Natural killer cell (primary cell): Measurements from ENCODE around the gene PTPRM. TPM values are rescaled to one million over a fixed set of nuclear protein-coding genes. Genes with fewer than 3 reads are reported as not detected.

Experiments used
- ATAC-seq, 3 donors: fragments of 150-1000 bp in 2 of 3; fragments of 200-7000 bp in 1 of 3; cut with Tn5 transposase; 1 replicate in 1 of 3; 2 replicates in 2 of 3; pipeline ENCODE4 v1.10.0; 2021; ENCODE audit warnings: mild to moderate bottlenecking in 2 of 3, moderate library complexity in 2 of 3
- DNase-seq, 2 donors: peaks; one replicate each; pipeline versions ENCODE4 v3.0.0 to v3.0.0-alpha.2; 2013 to 2021; ENCODE audit warnings: mixed read lengths in 1 of 2
- H3K27ac ChIP-seq: one replicate; pipeline ENCODE4 v1.5.1; 2013; ENCODE audit warnings: mild to moderate bottlenecking, low read length
- H3K27me3 ChIP-seq: one replicate; pipeline ENCODE4 v1.6.1; 2013; ENCODE audit warnings: low read length; ENCODE audit not compliant: control insufficient read depth, insufficient read depth
- H3K36me3 ChIP-seq: one replicate; pipeline ENCODE4 v1.6.1; 2013; ENCODE audit warnings: low read length; ENCODE audit not compliant: control insufficient read depth, insufficient read depth
- H3K4me1 ChIP-seq: one replicate; pipeline ENCODE4 v1.6.1; 2013; ENCODE audit warnings: low read length; ENCODE audit not compliant: control insufficient read depth, insufficient read depth
- H3K4me3 ChIP-seq: one replicate; pipeline ENCODE4 v1.5.1; 2013; ENCODE audit warnings: low read length
- H3K9me3 ChIP-seq: one replicate; pipeline ENCODE4 v1.6.1; 2013; ENCODE audit warnings: low read length; ENCODE audit not compliant: control insufficient read depth, insufficient read depth
- H3K27ac Mint-ChIP-seq, 2 donors: one replicate each; pipeline ENCODE4 v1.8.0; 2022; ENCODE audit warnings: mild to moderate bottlenecking in 2 of 2, mixed read lengths in 2 of 2, moderate library complexity in 1 of 2
- H3K27me3 Mint-ChIP-seq, 2 donors: one replicate each; pipeline ENCODE4 v1.8.0; 2022; ENCODE audit warnings: low read depth in 2 of 2, mixed read lengths in 2 of 2
- H3K36me3 Mint-ChIP-seq: one replicate; pipeline ENCODE4 v1.8.0; 2022; ENCODE audit warnings: mixed read lengths
- H3K4me1 Mint-ChIP-seq, 2 donors: one replicate each; pipeline ENCODE4 v1.8.0; 2022; ENCODE audit warnings: mixed read lengths in 2 of 2
- H3K4me3 Mint-ChIP-seq: one replicate; pipeline ENCODE4 v1.8.0; 2022; ENCODE audit warnings: mild to moderate bottlenecking, moderate library complexity, mixed read lengths
- H3K9me3 Mint-ChIP-seq, 2 donors: one replicate each; pipeline ENCODE4 v1.8.0; 2022; ENCODE audit warnings: mixed read lengths in 2 of 2
- WGBS: methylation state at CpG from one replicate; pipeline ENCODE4 v1.1.7; 2013; ENCODE audit warnings: missing lambda C conversion rate; ENCODE audit not compliant: insufficient coverage; 5-methylcytosine and 5-hydroxymethylcytosine counted together
- intact Hi-C: fragments of 100-400 bp; cut with micrococcal nuclease; formaldehyde crosslinking; loops from one replicate; pipeline ENCODE4 v1.14.2; 2022
- total RNA-seq, 4 donors: library from RNA; stranded (reverse); fragments of 120-200 nt in 1 of 4; gene quantifications; one replicate each; pipeline versions ENCODE4 v1.2.3 to v1.2.4, GENCODE V29; 2013 to 2022
- TF ChIP-seq, protein P1 (sequence below): fragments of 200-600 bp; IDR thresholded peaks from one replicate; pipeline ENCODE4 v1.8.0; 2022; ENCODE audit warnings: antibody characterized with exemption

The PTPRM gene
- total RNA-seq, 3 donors from 2014 or later (not counting 1 experiment from before 2014, with no cell fraction given): 5.0 to 13.2 (median 12.1) TPM

DNA sequence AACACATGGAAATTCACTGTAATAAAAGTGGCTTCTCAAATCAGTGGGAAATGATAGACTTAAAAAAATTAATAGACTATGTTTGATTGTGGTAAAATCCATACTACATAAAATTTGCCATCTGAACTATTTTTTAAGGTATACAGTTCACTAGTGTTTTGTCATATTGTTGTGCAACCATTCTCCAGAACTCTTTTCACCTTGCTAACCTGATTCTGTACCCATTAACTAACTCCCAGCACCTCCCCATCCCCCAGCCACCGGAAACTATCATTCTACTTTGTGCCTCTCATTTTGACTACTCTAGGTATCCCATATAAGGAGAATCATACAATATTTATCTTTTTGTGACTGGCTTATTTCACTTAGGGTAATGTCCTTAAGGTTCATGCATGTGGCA, 153.3 kb downstream of the PTPRM start:
- H3K36me3 ChIP-seq: no peaks in the 10 kb centered on the region
- peaks cover 6 to 8% of the 10 kb centered on the region in 2 donors for H3K9me3 Mint-ChIP-seq
- ATAC-seq (no peak), DNase-seq (no peak)
- intact Hi-C loops: no loop called here
- H3K4me1 Mint-ChIP-seq: no peaks in the 10 kb centered on the region
- no peak overlapping the region for H3K27ac Mint-ChIP-seq
- H3K4me3 ChIP-seq: no peak overlapping the region
- H3K4me1 ChIP-seq: no peaks in the 10 kb centered on the region
- H3K27me3 Mint-ChIP-seq: no peaks in the 10 kb centered on the region
- no peak overlapping the region for H3K27ac ChIP-seq
- H3K27me3 ChIP-seq: no peaks in the 10 kb centered on the region
- 100% methylated on average over 1 of the region's 1 CpG for WGBS
- TF ChIP-seq, protein P1, sequence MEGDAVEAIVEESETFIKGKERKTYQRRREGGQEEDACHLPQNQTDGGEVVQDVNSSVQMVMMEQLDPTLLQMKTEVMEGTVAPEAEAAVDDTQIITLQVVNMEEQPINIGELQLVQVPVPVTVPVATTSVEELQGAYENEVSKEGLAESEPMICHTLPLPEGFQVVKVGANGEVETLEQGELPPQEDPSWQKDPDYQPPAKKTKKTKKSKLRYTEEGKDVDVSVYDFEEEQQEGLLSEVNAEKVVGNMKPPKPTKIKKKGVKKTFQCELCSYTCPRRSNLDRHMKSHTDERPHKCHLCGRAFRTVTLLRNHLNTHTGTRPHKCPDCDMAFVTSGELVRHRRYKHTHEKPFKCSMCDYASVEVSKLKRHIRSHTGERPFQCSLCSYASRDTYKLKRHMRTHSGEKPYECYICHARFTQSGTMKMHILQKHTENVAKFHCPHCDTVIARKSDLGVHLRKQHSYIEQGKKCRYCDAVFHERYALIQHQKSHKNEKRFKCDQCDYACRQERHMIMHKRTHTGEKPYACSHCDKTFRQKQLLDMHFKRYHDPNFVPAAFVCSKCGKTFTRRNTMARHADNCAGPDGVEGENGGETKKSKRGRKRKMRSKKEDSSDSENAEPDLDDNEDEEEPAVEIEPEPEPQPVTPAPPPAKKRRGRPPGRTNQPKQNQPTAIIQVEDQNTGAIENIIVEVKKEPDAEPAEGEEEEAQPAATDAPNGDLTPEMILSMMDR: no peak
- H3K4me3 Mint-ChIP-seq: no peak overlapping the region
- H3K9me3 ChIP-seq: peaks cover 4% of the 10 kb centered on the region
- H3K36me3 Mint-ChIP-seq: no peaks in the 10 kb centered on the region

DNA sequence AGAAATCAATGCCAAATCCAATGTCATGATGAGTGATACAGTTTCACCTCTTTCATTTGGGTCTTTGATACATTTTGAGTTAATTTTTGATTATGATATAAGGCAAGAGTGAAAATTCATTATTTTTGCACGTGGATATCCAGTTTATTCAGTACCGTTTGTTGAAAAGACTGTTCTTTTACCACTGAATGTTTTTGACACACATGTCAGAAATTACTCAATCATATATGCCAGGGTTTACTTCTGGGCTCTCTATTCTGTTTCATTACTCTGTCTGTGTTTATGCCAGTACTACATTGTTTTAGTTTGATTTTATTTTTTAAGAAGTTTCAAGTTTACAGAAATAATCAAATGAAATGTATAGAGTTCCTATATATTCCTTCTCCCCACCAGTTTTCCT, 154.4 kb downstream of the PTPRM start:
- H3K4me3 ChIP-seq: no peak overlapping the region
- no peaks in the 10 kb centered on the region for H3K4me1 ChIP-seq
- TF ChIP-seq, protein P1: no peak
- WGBS: 82% methylated on average over 2 of the region's 2 CpGs
- Mint-ChIP-seq H3K4me3 (no peak overlapping the region), H3K27ac (no peak overlapping the region), H3K36me3 (no peaks in the 10 kb centered on the region), H3K9me3 (peaks cover 6 to 8% of the 10 kb centered on the region in 2 donors), H3K4me1 (no peaks in the 10 kb centered on the region), H3K27me3 (no peaks in the 10 kb centered on the region)
- DNase-seq (no peak), ATAC-seq (no peak)
- H3K9me3 ChIP-seq: peaks cover 4% of the 10 kb centered on the region
- H3K27me3 ChIP-seq: no peaks in the 10 kb centered on the region
- no peaks in the 10 kb centered on the region for H3K36me3 ChIP-seq
- intact Hi-C loops: no loop called here
- no peak overlapping the region for H3K27ac ChIP-seq

DNA sequence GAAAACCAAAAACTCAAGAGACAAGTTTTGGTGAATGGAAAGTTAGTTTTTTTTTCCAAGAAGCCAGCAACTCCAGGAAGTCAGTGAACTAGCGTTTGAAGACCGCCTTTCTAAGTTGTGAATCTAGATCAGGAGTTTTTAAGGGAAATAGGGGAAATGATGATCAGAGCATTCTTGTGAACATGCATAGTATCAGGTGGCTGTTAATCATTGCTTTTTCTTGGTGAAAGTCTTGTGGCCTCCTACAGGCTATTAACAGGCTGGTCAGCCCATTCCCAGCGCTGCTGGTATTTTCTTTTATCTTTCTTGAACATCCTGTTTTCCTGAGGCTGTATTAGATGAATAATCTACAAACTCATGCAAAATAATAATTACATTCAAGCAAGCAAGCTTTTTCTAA, 155.8 kb downstream of the PTPRM start:
- Histone ChIP-seq H3K27me3 (no peaks in the 10 kb centered on the region), H3K4me1 (no peaks in the 10 kb centered on the region), H3K36me3 (no peaks in the 10 kb centered on the region), H3K4me3 (no peak overlapping the region), H3K9me3 (no peaks in the 10 kb centered on the region), H3K27ac (no peak overlapping the region)
- intact Hi-C loops: no loop called here
- no peaks in the 10 kb centered on the region for H3K36me3 Mint-ChIP-seq
- WGBS: 85% methylated on average over 2 of the region's 3 CpGs
- no peaks in the 10 kb centered on the region for H3K4me1 Mint-ChIP-seq
- TF ChIP-seq, protein P1: no peak
- no peak overlapping the region for H3K4me3 Mint-ChIP-seq
- no peaks in the 10 kb centered on the region for H3K27me3 Mint-ChIP-seq
- no peak for ATAC-seq
- H3K9me3 Mint-ChIP-seq: peaks cover 6 to 8% of the 10 kb centered on the region in 2 donors
- no peak overlapping the region for H3K27ac Mint-ChIP-seq
- no peak for DNase-seq

DNA sequence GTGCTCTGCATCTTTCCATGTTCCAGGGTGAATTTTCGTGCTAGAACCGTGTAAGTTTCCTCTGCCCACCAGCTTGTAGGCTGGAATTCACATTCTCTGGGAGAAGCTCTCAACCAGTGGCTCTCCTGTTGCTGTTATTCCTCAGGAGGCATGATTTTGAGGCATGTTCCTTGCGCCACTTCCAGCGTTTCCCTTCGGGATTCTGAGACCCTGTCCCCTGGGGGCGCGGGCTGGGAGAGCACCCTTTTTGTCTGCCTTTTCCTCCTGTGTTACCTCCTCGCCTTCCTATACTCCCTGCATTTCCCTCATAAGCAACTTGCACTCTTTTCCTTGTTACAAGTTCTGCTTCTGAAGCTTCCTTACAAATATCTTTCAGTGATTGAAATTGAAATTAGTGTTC, 156.4 kb downstream of the PTPRM start:
- intact Hi-C loops: no loop called here
- Mint-ChIP-seq H3K36me3 (no peaks in the 10 kb centered on the region), H3K4me3 (no peak overlapping the region), H3K4me1 (no peaks in the 10 kb centered on the region), H3K27me3 (no peaks in the 10 kb centered on the region), H3K27ac (no peak overlapping the region), H3K9me3 (peaks cover 6% of the 10 kb centered on the region in 2 donors)
- DNase-seq (no peak), ATAC-seq (no peak)
- Histone ChIP-seq H3K4me3 (no peak overlapping the region), H3K27ac (no peak overlapping the region), H3K36me3 (no peaks in the 10 kb centered on the region), H3K4me1 (no peaks in the 10 kb centered on the region), H3K27me3 (no peaks in the 10 kb centered on the region), H3K9me3 (no peaks in the 10 kb centered on the region)
- 95% methylated on average over 8 of the region's 8 CpGs for WGBS
- TF ChIP-seq, protein P1: no peak
